GM19099 (cell line): ENCODE measurements around the gene AKAP10.

Experiments
- POLR2A ChIP-seq: IDR thresholded peaks from 3 replicates; pipeline ENCODE4 v1.6.1; 2011; ENCODE audit warnings: low read depth; ENCODE audit not compliant: insufficient read length; ENCODE audit errors: extremely low read depth

AKAP10 gene

GRCh38 chr17:19897090-19897837 lies 80.4 kb downstream of the AKAP10 start:
- TF ChIP-seq POLR2A = no peak

GRCh38 chr17:19896679-19897078 lies 80.9 kb downstream of the AKAP10 start:
- TF ChIP-seq POLR2A = no peak

GRCh38 chr17:19886116-19886515 lies 91.5 kb downstream of the AKAP10 start:
- no peak for TF ChIP-seq POLR2A

- no peak for TF ChIP-seq POLR2A
These were observed 94.0 kb downstream of the AKAP10 start for GRCh38 chr17:19883537-19884215.

- TF ChIP-seq POLR2A = no peak
These were observed 97.2 kb downstream of the AKAP10 start for GRCh38 chr17:19880393-19880792.

GRCh38 chr17:19877364-19877945 lies 100.2 kb downstream of the AKAP10 start:
- no peak for TF ChIP-seq POLR2A

GRCh38 chr17:19876529-19877161 lies 101.0 kb downstream of the AKAP10 start:
- no peak for TF ChIP-seq POLR2A

- TF ChIP-seq POLR2A = no peak
These were observed 103.4 kb downstream of the AKAP10 start for GRCh38 chr17:19874256-19874655.

- no peak for TF ChIP-seq POLR2A
These were observed 104.3 kb downstream of the AKAP10 start for GRCh38 chr17:19873346-19873745.

GRCh38 chr17:19868079-19868395 lies 109.6 kb downstream of the AKAP10 start:
- TF ChIP-seq POLR2A = no peak

- peak; percentile 52 for TF ChIP-seq POLR2A
These were observed 110.1 kb downstream of the AKAP10 start, which contains the start of gene ULK2 for GRCh38 chr17:19867329-19868078. Gene ULK2 (minus strand): TSS chr17:19867936. CDS start chr17:19867417, 519 bp downstream.

- no peak for TF ChIP-seq POLR2A
These were observed 110.6 kb downstream of the AKAP10 start for GRCh38 chr17:19867079-19867328.

GRCh38 chr17:19865021-19865420 lies 112.6 kb downstream of the AKAP10 start:
- no peak for TF ChIP-seq POLR2A

GRCh38 chr17:19857640-19858039 lies 120.0 kb downstream of the AKAP10 start:
- TF ChIP-seq POLR2A = no peak
